Panc1 (cell line): ENCODE results near the gene APLP1. TPM values are rescaled to one million over a fixed set of nuclear protein-coding genes. Genes with fewer than 3 reads are reported as not detected.

Experiments
- ATAC-seq: fragments of 200-7000 bp; cut with Tn5 transposase; 2 replicates; pipeline ENCODE4 v1.9.1; 2020; ENCODE audit warnings: mild to moderate bottlenecking, moderate library complexity
- BruUV-seq: library from RNA; stranded (reverse); fragments of 400-500 nt; replicated peaks from 2 replicates; lab custom pipeline; 2021; lab: Mats Ljungman, UMichigan
- CTCF ChIA-PET: fragments of 300-600 bp; sonication (Branson Sonifier 250); formaldehyde crosslinking; loops from one replicate; lab custom pipeline; 2022; ENCODE audit warnings: antibody characterized with exemption; lab: Charles Lee
- POLR2A ChIA-PET: fragments of 300-600 bp; sonication (Branson Sonifier 250); formaldehyde crosslinking; loops from one replicate; lab custom pipeline; 2022; ENCODE audit warnings: antibody characterized with exemption; lab: Charles Lee
- DNase-seq: peaks from one replicate; pipeline ENCODE4 v3.0.0-alpha.2; 2010; ENCODE audit warnings: low read depth, low spot score
- H3K27ac ChIP-seq: 2 replicates; pipeline ENCODE4 v1.5.1; 2011; ENCODE audit warnings: mild to moderate bottlenecking, low read length, inconsistent platforms
- H3K27me3 ChIP-seq: fragments of 200-500 bp; sonication (Bioruptor generic); 2 replicates; pipeline ENCODE4 v1.6.0; 2014; ENCODE audit warnings: low read length, inconsistent platforms; ENCODE audit not compliant: control insufficient read depth, insufficient read depth
- H3K36me3 ChIP-seq: fragments of 200-500 bp; sonication (Bioruptor generic); 2 replicates; pipeline ENCODE4 v1.5.1; 2014; ENCODE audit warnings: inconsistent platforms, mild to moderate bottlenecking, low read length, moderate library complexity; ENCODE audit not compliant: control insufficient read depth, insufficient read depth
- H3K4me1 ChIP-seq: 2 replicates; pipeline ENCODE4 v1.5.1; 2011; ENCODE audit warnings: inconsistent platforms, mild to moderate bottlenecking, low read length, moderate library complexity; ENCODE audit not compliant: control insufficient read depth, insufficient read depth
- H3K4me3 ChIP-seq, 2 experiments: 2 replicates each; pipeline ENCODE4 v1.5.1; 2011 to 2012; ENCODE audit warnings: low read depth in 2 of 2, low read length in 2 of 2, mild to moderate bottlenecking in 2 of 2, inconsistent platforms in 1 of 2, moderate library complexity in 1 of 2
- H3K9me3 ChIP-seq: fragments of 200-500 bp; sonication (Bioruptor generic); 2 replicates; pipeline ENCODE4 v1.5.1; 2014; ENCODE audit warnings: low read depth, mild to moderate bottlenecking, inconsistent platforms, low read length, moderate library complexity; ENCODE audit not compliant: control insufficient read depth, insufficient read depth
- POLR2AphosphoS5 ChIP-seq: IDR thresholded peaks from 2 replicates; pipeline ENCODE4 v1.6.1; 2012; ENCODE audit warnings: mild to moderate bottlenecking, low read depth, low read length, moderate library complexity
- REST ChIP-seq, 2 experiments: IDR thresholded peaks; 2 replicates each; pipeline ENCODE4 v1.6.1; 2011 to 2012; ENCODE audit warnings: low read depth in 2 of 2, control low read depth in 1 of 2, low read length in 1 of 2, mild to moderate bottlenecking in 1 of 2, moderate library complexity in 1 of 2; ENCODE audit not compliant: insufficient read depth in 1 of 2
- SIN3A ChIP-seq: IDR thresholded peaks from 2 replicates; pipeline ENCODE4 v1.6.1; 2012; ENCODE audit warnings: low read depth, mild to moderate bottlenecking, low read length, moderate library complexity, borderline replicate concordance; ENCODE audit not compliant: insufficient read depth
- TCF7L2 ChIP-seq: IDR thresholded peaks from 2 replicates; pipeline ENCODE4 v1.6.1; 2011; ENCODE audit warnings: mild to moderate bottlenecking, low read depth, low read length, inconsistent platforms
- in situ Hi-C: cut with HindIII; loops from 2 replicates; pipeline ENCODE4 v1.10.0; 2016; ENCODE audit warnings: low sequenced_read_pairs, low pct_unique_long_range_greater_than_20kb
- intact Hi-C: fragments of 100-400 bp; cut with micrococcal nuclease; formaldehyde crosslinking; loops from one replicate; pipeline ENCODE4 v1.10.0; 2022; ENCODE audit not compliant: unreplicated experiment
- total RNA-seq: library from RNA; stranded (reverse); gene quantifications from one replicate; pipeline ENCODE4 v1.2.1, GENCODE V29; 2021; ENCODE audit not compliant: unreplicated experiment
- TF ChIP-seq, protein P1 (sequence below): fragments of 450-650 bp; IDR thresholded peaks from 2 replicates; pipeline ENCODE4 v1.5.1; 2017; ENCODE audit warnings: mild to moderate bottlenecking

APLP1 gene
- total RNA-seq, 1 experiment from 2014 or later = 74.6 TPM

- BruUV-seq = no TSS peak
These were observed 10.7 kb downstream of the APLP1 start for GRCh38 chr19:35879068-35879467.

GRCh38 chr19:35879770-35880317, 11.5 kb downstream of the APLP1 start:
- in situ Hi-C loops (no loop called here), intact Hi-C loops (no loop called here)
- H3K4me1 ChIP-seq = 0 out of 2 replicates have a peak, but pooled peaks cover 2% of the 10 kb centered on the region
- POLR2A ChIA-PET = interaction anchor here (0.5 to 1.0 kb wide), 3 partner anchors 51 to 232 kb away, joined by 3 to 10 read pairs (median 5); no protein-coding TSS in a partner anchor
- peak; percentile 50 for DNase-seq
- CTCF ChIA-PET = interaction anchor here (0.5 to 1.1 kb wide), 2 partner anchors 41 to 67 kb away, joined by 3 to 5 read pairs; no protein-coding TSS in a partner anchor
- peak; percentile 93 for ATAC-seq
- no TSS peak for BruUV-seq
- no peak overlapping the region for H3K4me3 ChIP-seq
- H3K36me3 ChIP-seq = no peaks in the 10 kb centered on the region
- H3K27me3 ChIP-seq = no peaks in the 10 kb centered on the region
- H3K9me3 ChIP-seq = no peaks in the 10 kb centered on the region
- no peak overlapping the region for H3K27ac ChIP-seq
- TF ChIP-seq POLR2AphosphoS5 (0 out of 2 replicates have a peak, but pooled peaks have one; percentile 17), REST (IDR thresholded peaks at IDR 0.05; ENCODE audit: insufficient read depth in 1 of 2, low read depth in 2 of 2, low read length in 1 of 2) (peak; percentile 100), TCF7L2 (no peak), SIN3A (peak; percentile 88; the same call in 1 of the 2 replicates)

More at GRCh38 chr19:35879068-35879467, 10.7 kb downstream of the APLP1 start:
- ATAC-seq (no peak), DNase-seq (no peak)
- intact Hi-C loops (no loop called here), in situ Hi-C loops (no loop called here)
- CTCF ChIA-PET = interaction anchor here (0.6 to 1.1 kb wide), 2 partner anchors 68 to 312 kb away, joined by 3 to 6 read pairs; no protein-coding TSS in a partner anchor
- POLR2A ChIA-PET = interaction anchor here (0.5 to 1.0 kb wide), 2 partner anchors 52 to 174 kb away, joined by 3 to 10 read pairs; no protein-coding TSS in a partner anchor
- H3K27ac ChIP-seq = no peak overlapping the region
- no peak overlapping the region for H3K4me3 ChIP-seq
- H3K36me3 ChIP-seq = no peaks in the 10 kb centered on the region
- TF ChIP-seq TCF7L2 = no peak
- TF ChIP-seq SIN3A = no peak
- no peak for TF ChIP-seq POLR2AphosphoS5
- TF ChIP-seq, protein P1, sequence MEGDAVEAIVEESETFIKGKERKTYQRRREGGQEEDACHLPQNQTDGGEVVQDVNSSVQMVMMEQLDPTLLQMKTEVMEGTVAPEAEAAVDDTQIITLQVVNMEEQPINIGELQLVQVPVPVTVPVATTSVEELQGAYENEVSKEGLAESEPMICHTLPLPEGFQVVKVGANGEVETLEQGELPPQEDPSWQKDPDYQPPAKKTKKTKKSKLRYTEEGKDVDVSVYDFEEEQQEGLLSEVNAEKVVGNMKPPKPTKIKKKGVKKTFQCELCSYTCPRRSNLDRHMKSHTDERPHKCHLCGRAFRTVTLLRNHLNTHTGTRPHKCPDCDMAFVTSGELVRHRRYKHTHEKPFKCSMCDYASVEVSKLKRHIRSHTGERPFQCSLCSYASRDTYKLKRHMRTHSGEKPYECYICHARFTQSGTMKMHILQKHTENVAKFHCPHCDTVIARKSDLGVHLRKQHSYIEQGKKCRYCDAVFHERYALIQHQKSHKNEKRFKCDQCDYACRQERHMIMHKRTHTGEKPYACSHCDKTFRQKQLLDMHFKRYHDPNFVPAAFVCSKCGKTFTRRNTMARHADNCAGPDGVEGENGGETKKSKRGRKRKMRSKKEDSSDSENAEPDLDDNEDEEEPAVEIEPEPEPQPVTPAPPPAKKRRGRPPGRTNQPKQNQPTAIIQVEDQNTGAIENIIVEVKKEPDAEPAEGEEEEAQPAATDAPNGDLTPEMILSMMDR = no peak
- no peak for TF ChIP-seq REST (IDR thresholded peaks at IDR 0.05; ENCODE audit: insufficient read depth in 1 of 2, low read depth in 2 of 2, low read length in 1 of 2)
- 0 out of 2 replicates have a peak, but pooled peaks cover 2% of the 10 kb centered on the region for H3K4me1 ChIP-seq
- H3K27me3 ChIP-seq = no peaks in the 10 kb centered on the region
- H3K9me3 ChIP-seq = no peaks in the 10 kb centered on the region
